BLaER1 treated with 17β-estradiol and CSF1 and Interleukin-3, amounts not matched to agents 10 nM and 100 nM (cell line): Measurements from ENCODE around the gene LAMA2.

Experiments
- H3K27ac ChIP-seq, 11 experiments: shearing (Covaris generic); formaldehyde crosslinking; 2 replicates each; pipeline ENCODE4 v1.8.1; 2022
- H3K27me3 ChIP-seq, 11 experiments: shearing (Covaris generic); formaldehyde crosslinking; 2 replicates each; pipeline ENCODE4 v1.8.1; 2022
- H3K36me3 ChIP-seq, 11 experiments: shearing (Covaris generic); formaldehyde crosslinking; 2 replicates each; pipeline ENCODE4 v1.8.1; 2022
- H3K4me1 ChIP-seq, 10 experiments: shearing (Covaris generic); formaldehyde crosslinking; 2 replicates each; pipeline ENCODE4 v1.8.1; 2022
- H3K4me2 ChIP-seq, 11 experiments: shearing (Covaris generic); formaldehyde crosslinking; 2 replicates each; pipeline ENCODE4 v1.8.1; 2022
- H3K4me3 ChIP-seq, 10 experiments: shearing (Covaris generic); formaldehyde crosslinking; 2 replicates each; pipeline ENCODE4 v1.8.1; 2022
- H3K9ac ChIP-seq, 11 experiments: shearing (Covaris generic); formaldehyde crosslinking; 2 replicates each; pipeline ENCODE4 v1.8.1; 2022
- H3K9me3 ChIP-seq, 11 experiments: shearing (Covaris generic); formaldehyde crosslinking; replicated peaks in 1 of 11; 2 replicates each; pipeline ENCODE4 v1.8.1; 2022
- H4K20me1 ChIP-seq, 11 experiments: shearing (Covaris generic); formaldehyde crosslinking; 2 replicates each; pipeline ENCODE4 v1.8.1; 2022
- Cebpa-rat ChIP-seq, 11 experiments: shearing (Covaris generic); IDR thresholded peaks; 2 replicates each; pipeline ENCODE4 v1.8.1; 2022

LAMA2 gene

GRCh38 chr6:129345890-129346289 is 463.0 kb downstream of the LAMA2 start:
- no peaks in the 10 kb centered on the region for H3K9me3 ChIP-seq
- H3K27me3 ChIP-seq, result no peaks in the 10 kb centered on the region
- TF ChIP-seq Cebpa-rat (IDR thresholded peaks at IDR 0.05), result no peak
- H3K4me3 ChIP-seq, result no peak overlapping the region
- H3K9ac ChIP-seq, result no peak overlapping the region
- H3K27ac ChIP-seq, result no peak overlapping the region
- H4K20me1 ChIP-seq, result no peaks in the 10 kb centered on the region
- H3K36me3 ChIP-seq, result no peaks in the 10 kb centered on the region
- no peak overlapping the region for H3K4me2 ChIP-seq
- H3K4me1 ChIP-seq, result no peaks in the 10 kb centered on the region

GRCh38 chr6:129346964-129347363 is 464.0 kb downstream of the LAMA2 start:
- no peak overlapping the region for H3K4me2 ChIP-seq
- H3K9ac ChIP-seq, result no peak overlapping the region
- no peaks in the 10 kb centered on the region for H3K9me3 ChIP-seq
- H4K20me1 ChIP-seq, result no peaks in the 10 kb centered on the region
- TF ChIP-seq Cebpa-rat (IDR thresholded peaks at IDR 0.05), result no peak
- H3K27me3 ChIP-seq, result no peaks in the 10 kb centered on the region
- H3K36me3 ChIP-seq, result no peaks in the 10 kb centered on the region
- H3K4me1 ChIP-seq, result no peaks in the 10 kb centered on the region
- H3K4me3 ChIP-seq, result no peak overlapping the region
- no peak overlapping the region for H3K27ac ChIP-seq

- no peaks in the 10 kb centered on the region for H3K36me3 ChIP-seq
Observed at GRCh38 chr6:129350278-129350677, 467.3 kb downstream of the LAMA2 start.

GRCh38 chr6:129351807-129352206 is 468.9 kb downstream of the LAMA2 start:
- Histone ChIP-seq H3K9ac (no peak overlapping the region), H3K9me3 (no peaks in the 10 kb centered on the region), H3K4me3 (no peak overlapping the region), H3K4me1 (no peaks in the 10 kb centered on the region), H3K36me3 (no peaks in the 10 kb centered on the region), H4K20me1 (no peaks in the 10 kb centered on the region), H3K27me3 (no peaks in the 10 kb centered on the region), H3K4me2 (no peak overlapping the region), H3K27ac (no peak overlapping the region)
- no peak for TF ChIP-seq Cebpa-rat (IDR thresholded peaks at IDR 0.05)

More at GRCh38 chr6:129350278-129350677, 467.3 kb downstream of the LAMA2 start:
- Histone ChIP-seq H3K27me3 (no peaks in the 10 kb centered on the region), H4K20me1 (no peaks in the 10 kb centered on the region), H3K4me1 (no peaks in the 10 kb centered on the region), H3K4me3 (no peak overlapping the region), H3K27ac (no peak overlapping the region), H3K9ac (no peak overlapping the region), H3K9me3 (no peaks in the 10 kb centered on the region), H3K4me2 (no peak overlapping the region)
- TF ChIP-seq Cebpa-rat (IDR thresholded peaks at IDR 0.05), result no peak

DNA sequence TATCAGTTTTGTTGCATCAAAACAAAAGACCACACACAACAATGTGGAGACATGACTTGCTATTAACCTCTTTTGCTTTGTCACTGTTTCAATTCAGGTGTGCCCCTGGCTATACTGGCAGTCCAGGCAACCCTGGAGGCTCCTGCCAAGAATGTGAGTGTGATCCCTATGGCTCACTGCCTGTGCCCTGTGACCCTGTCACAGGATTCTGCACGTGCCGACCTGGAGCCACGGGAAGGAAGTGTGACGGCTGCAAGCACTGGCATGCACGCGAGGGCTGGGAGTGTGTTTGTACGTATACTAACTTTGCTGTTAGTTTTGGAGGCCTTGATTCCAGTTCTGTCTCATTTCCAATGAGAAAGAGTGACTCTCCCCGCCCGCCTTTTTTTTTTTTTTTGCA is 470.1 kb downstream of the LAMA2 start:
- no peaks in the 10 kb centered on the region for H3K36me3 ChIP-seq
- H3K4me1 ChIP-seq, result no peaks in the 10 kb centered on the region
- H4K20me1 ChIP-seq, result no peaks in the 10 kb centered on the region
- no peak overlapping the region for H3K4me2 ChIP-seq
- H3K27ac ChIP-seq, result no peak overlapping the region
- H3K9me3 ChIP-seq, result no peaks in the 10 kb centered on the region
- H3K27me3 ChIP-seq, result no peaks in the 10 kb centered on the region
- no peak overlapping the region for H3K9ac ChIP-seq
- H3K4me3 ChIP-seq, result no peak overlapping the region
- no peak for TF ChIP-seq Cebpa-rat (IDR thresholded peaks at IDR 0.05)

- H3K4me3 ChIP-seq, result no peak overlapping the region
- TF ChIP-seq Cebpa-rat (IDR thresholded peaks at IDR 0.05), result no peak
- no peaks in the 10 kb centered on the region for H4K20me1 ChIP-seq
- no peaks in the 10 kb centered on the region for H3K9me3 ChIP-seq
- no peak overlapping the region for H3K4me2 ChIP-seq
- H3K36me3 ChIP-seq, result no peaks in the 10 kb centered on the region
- H3K27me3 ChIP-seq, result no peaks in the 10 kb centered on the region
- H3K27ac ChIP-seq, result no peak overlapping the region
- no peaks in the 10 kb centered on the region for H3K4me1 ChIP-seq
- H3K9ac ChIP-seq, result no peak overlapping the region
Observed at GRCh38 chr6:129356129-129356528, 473.2 kb downstream of the LAMA2 start.

DNA sequence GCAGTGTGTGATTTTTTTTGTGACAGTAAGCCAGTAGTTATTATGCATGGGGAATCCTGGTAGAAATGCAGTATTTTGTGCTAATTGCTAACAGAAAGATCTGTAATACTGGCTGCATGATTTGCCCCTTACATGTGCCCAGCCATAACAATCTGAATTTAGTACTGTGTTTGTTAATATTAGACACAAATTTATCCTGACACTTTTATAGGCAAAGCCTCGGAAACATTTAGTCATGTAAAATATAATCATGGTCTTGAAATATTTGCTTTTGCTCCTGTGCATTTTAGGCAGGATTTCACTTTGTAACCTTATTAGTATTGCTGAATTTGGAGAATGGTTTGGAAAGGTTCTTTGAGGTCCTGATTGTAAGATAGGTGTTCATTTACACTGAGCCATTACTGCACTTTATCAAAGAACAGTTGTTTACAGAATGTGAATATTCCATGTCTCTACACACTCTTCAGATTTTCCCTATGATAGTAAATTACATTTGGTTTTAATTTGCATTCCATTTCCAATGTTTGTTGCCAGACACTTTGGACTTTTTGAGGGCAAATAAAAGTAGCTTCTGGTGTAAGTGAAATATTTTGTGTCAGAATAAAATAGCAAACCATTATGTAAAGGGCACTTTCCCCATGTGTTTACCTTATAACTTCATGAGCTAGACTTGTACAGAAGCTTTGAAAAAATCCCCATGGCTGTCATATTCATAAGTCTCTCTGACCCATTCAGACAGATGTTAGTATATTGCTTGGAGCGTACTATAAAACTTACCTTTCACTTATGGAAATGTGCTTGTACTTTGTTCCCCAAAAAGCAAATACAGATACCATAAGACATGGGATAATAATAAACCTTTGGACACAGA is 477.1 kb downstream of the LAMA2 start:
- TF ChIP-seq Cebpa-rat (IDR thresholded peaks at IDR 0.05), result no peak
- Histone ChIP-seq H3K4me1 (no peaks in the 10 kb centered on the region), H3K4me3 (no peak overlapping the region)

DNA sequence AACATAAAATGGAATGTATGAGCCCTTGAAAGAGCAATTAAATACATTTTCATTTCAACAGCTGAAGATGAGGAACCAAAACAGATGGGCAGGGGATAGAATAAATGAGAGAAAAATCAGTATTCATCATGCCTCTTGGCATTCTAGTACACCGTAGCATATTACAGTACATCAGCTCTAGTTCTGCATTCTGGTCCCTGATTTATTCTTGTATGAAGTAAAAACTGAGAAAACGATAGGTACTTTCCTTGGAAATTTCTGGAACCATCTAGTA is 477.7 kb downstream of the LAMA2 start:
- Histone ChIP-seq H3K27ac (no peak overlapping the region), H3K36me3 (no peaks in the 10 kb centered on the region), H3K9me3 (no peaks in the 10 kb centered on the region), H4K20me1 (no peaks in the 10 kb centered on the region), H3K4me3 (no peak overlapping the region), H3K4me2 (no peak overlapping the region), H3K27me3 (no peaks in the 10 kb centered on the region), H3K4me1 (no peaks in the 10 kb centered on the region), H3K9ac (no peak overlapping the region)
- no peak for TF ChIP-seq Cebpa-rat (IDR thresholded peaks at IDR 0.05)

More for the DNA sequence above, 477.1 kb downstream of the LAMA2 start:
- Histone ChIP-seq H3K36me3 (no peaks in the 10 kb centered on the region), H3K27ac (no peak overlapping the region), H3K9ac (no peak overlapping the region), H4K20me1 (no peaks in the 10 kb centered on the region), H3K4me2 (no peak overlapping the region), H3K27me3 (no peaks in the 10 kb centered on the region), H3K9me3 (no peaks in the 10 kb centered on the region)

DNA sequence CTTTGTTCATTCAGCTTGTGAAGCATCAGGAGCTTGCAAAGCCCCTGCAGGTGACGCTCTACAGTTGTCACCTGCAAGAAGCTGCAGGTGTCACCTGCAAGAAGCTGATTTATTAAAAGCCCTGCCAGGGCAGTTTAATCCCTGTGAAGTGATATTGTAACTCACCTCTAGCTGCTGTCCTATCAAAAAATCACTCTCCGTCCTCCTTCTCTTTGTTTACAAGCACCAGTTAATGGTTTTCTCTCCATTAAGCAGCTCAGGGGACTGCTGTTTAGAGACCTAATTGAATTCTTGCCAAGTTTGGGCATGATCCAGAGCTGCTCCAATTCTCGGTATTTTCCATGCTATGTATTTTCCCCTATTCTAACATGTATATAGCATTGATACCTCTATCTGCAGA is 481.1 kb downstream of the LAMA2 start:
- H3K4me3 ChIP-seq, result no peak overlapping the region

GRCh38 chr6:129364767-129365166 is 481.8 kb downstream of the LAMA2 start:
- H3K27ac ChIP-seq, result no peak overlapping the region
- no peak overlapping the region for H3K4me3 ChIP-seq
- no peak overlapping the region for H3K4me2 ChIP-seq
- H4K20me1 ChIP-seq, result no peaks in the 10 kb centered on the region
- no peak overlapping the region for H3K9ac ChIP-seq
- no peak for TF ChIP-seq Cebpa-rat (IDR thresholded peaks at IDR 0.05)
- no peaks in the 10 kb centered on the region for H3K4me1 ChIP-seq
- no peaks in the 10 kb centered on the region for H3K27me3 ChIP-seq
- H3K36me3 ChIP-seq, result no peaks in the 10 kb centered on the region
- H3K9me3 ChIP-seq, result no peaks in the 10 kb centered on the region

More for the DNA sequence above, 481.1 kb downstream of the LAMA2 start:
- H3K27ac ChIP-seq, result no peak overlapping the region
- no peak overlapping the region for H3K4me2 ChIP-seq
- TF ChIP-seq Cebpa-rat (IDR thresholded peaks at IDR 0.05), result no peak
- H4K20me1 ChIP-seq, result no peaks in the 10 kb centered on the region
- H3K27me3 ChIP-seq, result no peaks in the 10 kb centered on the region
- no peaks in the 10 kb centered on the region for H3K36me3 ChIP-seq
- no peaks in the 10 kb centered on the region for H3K9me3 ChIP-seq
- no peak overlapping the region for H3K9ac ChIP-seq
- H3K4me1 ChIP-seq, result no peaks in the 10 kb centered on the region
